ENCODE measurements around the gene TOR3A. TPM values are rescaled to one million over a fixed set of nuclear protein-coding genes. Genes with fewer than 3 reads are reported as not detected.

Gene TOR3A
- total RNA-seq, 1 donor from 2014 or later = 14.0 TPM

- FAIRE-seq = no peak
- TF ChIP-seq CTCF (IDR thresholded peaks at IDR 0.05; ENCODE audit: insufficient read depth, low read length, severe bottlenecking) = no peak
- Histone ChIP-seq H3K4me3 (ENCODE audit: low read depth, low read length) (peak overlapping the region; percentile 87), H3K36me3 (ENCODE audit: control insufficient read depth, insufficient read depth, low read length) (peaks cover 3% of the 10 kb centered on the region), H3K27me3 (ENCODE audit: control insufficient read depth, insufficient read depth, low read length) (no peaks in the 10 kb centered on the region)
- DNase-seq (ENCODE audit: low read depth) = no peak
Measured at GRCh38 chr1:179082333-179082998, 596 bp downstream of the TOR3A start.

GRCh38 chr1:179082999-179083335, 1.1 kb downstream of the TOR3A start:
- Histone ChIP-seq H3K4me3 (ENCODE audit: low read depth, low read length) (peak overlapping the region; percentile 87), H3K27me3 (ENCODE audit: control insufficient read depth, insufficient read depth, low read length) (no peaks in the 10 kb centered on the region), H3K36me3 (ENCODE audit: control insufficient read depth, insufficient read depth, low read length) (peaks cover 3% of the 10 kb centered on the region)
- FAIRE-seq (no peak), DNase-seq (ENCODE audit: low read depth) (no peak)
- no peak for TF ChIP-seq CTCF (IDR thresholded peaks at IDR 0.05; ENCODE audit: insufficient read depth, low read length, severe bottlenecking)

- no peak for FAIRE-seq
- no peak overlapping the region for H3K4me3 ChIP-seq (ENCODE audit: low read depth, low read length)
- H3K27me3 ChIP-seq (ENCODE audit: control insufficient read depth, insufficient read depth, low read length) = no peaks in the 10 kb centered on the region
- TF ChIP-seq CTCF (IDR thresholded peaks at IDR 0.05; ENCODE audit: insufficient read depth, low read length, severe bottlenecking) = no peak
- H3K36me3 ChIP-seq (ENCODE audit: control insufficient read depth, insufficient read depth, low read length) = peaks cover 3% of the 10 kb centered on the region
- no peak for DNase-seq (ENCODE audit: low read depth)
Measured at GRCh38 chr1:179083533-179083932, 1.7 kb downstream of the TOR3A start.

- no peaks in the 10 kb centered on the region for H3K27me3 ChIP-seq (ENCODE audit: control insufficient read depth, insufficient read depth, low read length)
- peaks cover 3% of the 10 kb centered on the region for H3K36me3 ChIP-seq (ENCODE audit: control insufficient read depth, insufficient read depth, low read length)
- H3K4me3 ChIP-seq (ENCODE audit: low read depth, low read length) = no peak overlapping the region
- DNase-seq (ENCODE audit: low read depth) (no peak), FAIRE-seq (no peak)
- no peak for TF ChIP-seq CTCF (IDR thresholded peaks at IDR 0.05; ENCODE audit: insufficient read depth, low read length, severe bottlenecking)
Measured at GRCh38 chr1:179087665-179088064, 5.8 kb downstream of the TOR3A start.

- Histone ChIP-seq H3K27me3 (ENCODE audit: control insufficient read depth, insufficient read depth, low read length) (no peaks in the 10 kb centered on the region), H3K36me3 (ENCODE audit: control insufficient read depth, insufficient read depth, low read length) (peaks cover 9% of the 10 kb centered on the region), H3K4me3 (ENCODE audit: low read depth, low read length) (no peak overlapping the region)
- FAIRE-seq (no peak), DNase-seq (ENCODE audit: low read depth) (no peak)
- TF ChIP-seq CTCF (IDR thresholded peaks at IDR 0.05; ENCODE audit: insufficient read depth, low read length, severe bottlenecking) = no peak
Measured at GRCh38 chr1:179089827-179090482, 8.1 kb downstream of the TOR3A start.
